GM18951 (cell line): Measurements from ENCODE around the gene CALHM1.
"Not testable (repeated sequence)": the region's sequence is repeated elsewhere in the genome, so short reads cannot be mapped to it uniquely, and the experiment has no call there.

Experiments
- POLR2A ChIP-seq: IDR thresholded peaks from 4 replicates; pipeline ENCODE4 v1.6.1; 2011; ENCODE audit warnings: mild to moderate bottlenecking; ENCODE audit not compliant: insufficient read length, insufficient read depth; ENCODE audit errors: extremely low read depth
- in situ Hi-C: fragments of 300-500 bp; cut with MboI; formaldehyde crosslinking; loops from one replicate; pipeline ENCODE4 v1.12.0; 2022; ENCODE audit warnings: low sequenced_read_pairs, mixed read lengths, inconsistent platforms; ENCODE audit not compliant: unreplicated experiment

Gene CALHM1, protein sequence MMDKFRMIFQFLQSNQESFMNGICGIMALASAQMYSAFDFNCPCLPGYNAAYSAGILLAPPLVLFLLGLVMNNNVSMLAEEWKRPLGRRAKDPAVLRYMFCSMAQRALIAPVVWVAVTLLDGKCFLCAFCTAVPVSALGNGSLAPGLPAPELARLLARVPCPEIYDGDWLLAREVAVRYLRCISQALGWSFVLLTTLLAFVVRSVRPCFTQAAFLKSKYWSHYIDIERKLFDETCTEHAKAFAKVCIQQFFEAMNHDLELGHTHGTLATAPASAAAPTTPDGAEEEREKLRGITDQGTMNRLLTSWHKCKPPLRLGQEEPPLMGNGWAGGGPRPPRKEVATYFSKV

DNA sequence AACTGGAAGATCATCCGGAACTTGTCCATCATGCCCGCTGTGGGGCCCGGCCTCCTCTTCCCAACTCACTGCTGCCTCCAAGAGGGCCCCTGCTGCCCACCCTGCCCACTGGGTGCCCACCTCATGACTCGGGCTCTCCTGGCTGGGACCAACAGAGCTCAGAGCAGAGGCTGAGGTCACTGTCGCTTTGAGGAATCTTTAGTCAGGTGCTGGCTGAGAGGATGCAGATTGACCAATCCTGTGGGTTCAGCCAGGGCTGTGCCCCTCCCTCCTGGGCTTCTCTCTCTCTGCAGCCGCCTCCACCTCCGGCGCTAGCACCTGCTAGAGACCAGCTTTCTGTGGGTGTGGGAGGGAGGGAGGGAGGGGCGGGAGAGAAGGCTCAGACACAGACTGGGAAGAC lies at the start of gene CALHM1:
TSS of gene CALHM1 (minus strand) at position 181 of the 400 bp plus-strand sequence. CDS start at position 32, 149 bp downstream.
- TF ChIP-seq POLR2A = no peak
- in situ Hi-C loops = no loop called here

DNA sequence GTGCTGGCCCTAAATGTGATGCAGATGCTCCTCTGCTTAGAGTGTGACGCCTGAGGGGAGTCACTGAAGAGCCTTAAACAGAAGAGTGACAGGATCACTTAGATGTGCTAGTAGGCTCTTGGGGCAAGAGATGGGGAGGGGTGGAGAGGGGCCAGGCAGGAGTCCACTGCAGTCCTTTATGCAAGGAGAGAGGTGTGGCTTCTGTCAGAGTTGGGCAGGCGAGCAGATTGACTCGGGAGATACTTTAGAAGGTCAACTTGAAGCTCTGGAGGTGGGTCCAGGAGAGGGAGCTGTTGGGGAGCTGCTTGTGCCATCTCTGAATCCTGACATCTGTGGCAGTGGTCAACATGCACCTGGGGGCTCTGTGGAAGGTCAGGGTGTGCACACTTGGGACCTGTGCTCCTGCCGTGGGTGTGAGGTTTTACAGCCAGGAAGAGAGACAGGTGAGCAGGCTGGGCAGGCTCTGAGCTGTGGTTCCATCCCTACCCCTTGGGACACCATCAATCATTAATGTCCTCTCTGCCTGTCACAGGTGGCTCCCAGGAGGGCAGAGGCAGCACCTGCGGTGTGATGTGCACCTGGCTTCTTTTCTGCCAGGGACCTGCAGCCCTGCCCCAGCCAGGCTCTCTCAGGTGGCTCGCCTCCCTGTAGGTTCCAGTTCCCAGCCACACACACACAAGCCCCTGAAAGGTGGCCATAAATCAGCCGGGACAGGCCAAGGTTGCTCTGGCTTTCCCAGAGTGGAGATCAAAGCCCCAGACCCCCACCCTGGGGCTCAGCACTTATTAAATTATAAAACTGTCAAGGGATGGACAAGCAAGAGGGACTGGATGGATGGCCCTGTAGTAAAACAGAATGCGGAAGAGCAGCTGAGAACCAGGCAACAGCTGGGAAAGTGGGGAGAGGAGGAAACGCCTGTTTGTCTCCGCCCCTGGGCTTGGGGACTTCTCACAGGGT lies 48.8 kb upstream of the CALHM1 start:
- TF ChIP-seq POLR2A = no peak
- in situ Hi-C loops = no loop called here

- TF ChIP-seq POLR2A = no peak
- in situ Hi-C loops = no loop called here
Observed at GRCh38 chr10:103506061-103506460, 47.4 kb upstream of the CALHM1 start.

DNA sequence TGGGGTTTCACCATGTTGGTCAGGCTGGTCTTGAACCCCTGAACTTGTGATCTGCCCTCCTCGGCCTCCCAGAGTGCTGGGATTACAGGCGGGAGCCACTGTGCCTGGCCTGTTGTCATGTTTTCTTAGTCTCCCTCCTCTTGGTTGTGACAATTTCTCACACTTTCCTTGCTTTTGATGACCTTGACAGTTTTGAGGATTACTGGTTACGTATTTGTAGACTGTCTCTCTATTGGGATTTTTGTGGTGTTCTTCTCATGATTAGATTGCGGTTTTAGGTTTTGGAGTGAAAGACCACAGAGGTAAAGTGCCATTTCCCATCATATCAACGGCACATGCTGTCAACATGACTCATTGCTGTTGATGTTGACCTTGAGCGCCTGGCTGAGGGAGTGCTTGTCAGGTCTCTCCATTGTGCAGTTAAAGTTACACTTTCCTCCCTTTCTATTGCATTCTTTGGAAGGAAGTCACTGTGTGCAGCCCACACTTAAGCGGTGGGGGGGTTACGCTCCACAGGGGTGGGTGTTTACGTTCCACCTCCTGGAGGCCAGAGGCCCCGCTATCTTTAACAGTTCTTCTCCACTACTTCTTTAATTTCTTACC lies 45.6 kb upstream of the CALHM1 start:
- in situ Hi-C loops = no loop called here
- TF ChIP-seq POLR2A = no peak

- in situ Hi-C loops = not testable (repeated sequence)
Observed at GRCh38 chr10:103503777-103504176, 45.1 kb upstream of the CALHM1 start.

- no peak for TF ChIP-seq POLR2A
- in situ Hi-C loops = no loop called here
Observed at GRCh38 chr10:103502849-103503660, 44.4 kb upstream of the CALHM1 start.

GRCh38 chr10:103501186-103501585 lies 42.5 kb upstream of the CALHM1 start:
- TF ChIP-seq POLR2A = no peak

GRCh38 chr10:103500481-103500880 lies 41.8 kb upstream of the CALHM1 start:
- TF ChIP-seq POLR2A = no peak
- in situ Hi-C loops = no loop called here

More at GRCh38 chr10:103501186-103501585, 42.5 kb upstream of the CALHM1 start:
- in situ Hi-C loops = no loop called here

DNA sequence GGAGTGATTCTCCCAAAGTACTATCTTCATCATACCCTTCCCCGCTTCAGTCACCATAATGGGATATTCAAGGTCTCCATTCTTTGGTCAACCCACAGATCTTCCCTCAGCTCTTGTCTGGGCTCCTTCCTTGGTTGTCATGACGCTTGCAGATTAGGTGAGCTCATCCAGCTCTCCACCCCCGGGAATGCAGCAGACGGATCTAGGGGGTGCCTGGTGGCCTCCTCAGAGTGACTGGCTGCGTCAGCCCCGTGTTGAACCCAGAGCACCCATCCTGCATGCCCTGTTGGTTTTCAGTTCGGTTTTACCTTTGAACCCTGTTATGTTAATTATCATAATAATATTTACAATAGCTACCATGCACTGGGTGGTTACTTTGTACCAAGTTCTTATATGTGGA lies 41.2 kb upstream of the CALHM1 start:
- in situ Hi-C loops = no loop called here
- TF ChIP-seq POLR2A = no peak

DNA sequence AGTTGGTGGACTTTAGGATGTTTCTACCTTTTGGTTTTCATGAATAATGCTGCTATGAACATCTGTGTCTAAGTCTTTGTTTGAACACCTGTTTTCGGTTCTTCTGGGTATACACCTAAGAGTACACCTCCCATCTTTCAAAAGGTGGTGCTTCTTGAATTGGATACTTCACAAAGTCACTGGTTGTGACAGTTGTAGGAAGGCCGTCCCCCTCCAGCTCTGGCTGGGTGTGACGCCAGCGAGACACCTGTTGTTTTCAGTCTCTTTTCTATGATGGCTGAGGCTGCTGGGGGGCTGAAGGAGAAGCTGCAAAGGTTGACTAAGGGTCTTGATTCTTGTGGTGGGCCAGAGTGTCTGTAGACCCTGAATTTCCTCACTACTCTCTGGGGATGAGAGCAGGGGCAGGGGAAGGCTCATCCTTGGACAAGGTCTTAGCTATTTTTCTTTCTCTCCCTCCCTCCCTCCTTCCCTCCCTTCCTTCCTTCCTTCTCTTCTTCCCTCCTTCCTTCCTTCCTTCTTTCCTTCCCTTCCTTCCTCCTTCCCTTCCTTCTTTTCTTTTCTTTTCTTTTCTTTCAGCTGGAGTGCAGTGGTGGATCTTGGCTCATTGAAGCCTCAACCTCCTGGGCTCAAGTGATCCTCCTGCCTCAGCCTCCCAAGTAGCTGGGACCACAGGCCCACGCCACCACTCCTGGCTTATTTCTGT lies 40.4 kb upstream of the CALHM1 start:
- in situ Hi-C loops = no loop called here
- TF ChIP-seq POLR2A = no peak

GRCh38 chr10:103497161-103497915 lies 38.6 kb upstream of the CALHM1 start:
- TF ChIP-seq POLR2A = no peak
- in situ Hi-C loops = no loop called here
